Esophagus muscularis mucosa (tissue), 4 donors: Measurements from ENCODE around the gene DHRS7. TPM values are rescaled to one million over a fixed set of nuclear protein-coding genes. Genes with fewer than 3 reads are reported as not detected.

ENCODE experiments used
- DNase-seq: peaks from one replicate; pipeline ENCODE4 v3.0.0-alpha.2; 2017; ENCODE audit errors: extremely low spot score
- H3K27ac ChIP-seq, 4 donors: fragments of 200-600 bp; sonication (generic); replicated peaks in 1 of 4; 1 replicate in 3 of 4; 2 replicates in 1 of 4; pipeline ENCODE4 v1.5.1; 2016 to 2019; ENCODE audit warnings: mild to moderate bottlenecking in 1 of 4
- H3K27me3 ChIP-seq, 4 donors: fragments of 200-600 bp; sonication (generic); one replicate each; pipeline versions ENCODE4 v1.5.1 to v1.6.0; 2016 to 2019
- H3K36me3 ChIP-seq, 4 donors: fragments of 200-600 bp; sonication (generic); one replicate each; pipeline ENCODE4 v1.5.1; 2016 to 2019
- H3K4me1 ChIP-seq, 4 donors: fragments of 200-600 bp; sonication (generic); one replicate each; pipeline ENCODE4 v1.5.1; 2016 to 2019
- H3K4me3 ChIP-seq, 4 donors: fragments of 200-600 bp; sonication (generic); 1 replicate in 2 of 4; 2 replicates in 2 of 4; pipeline ENCODE4 v1.5.1; 2016 to 2019; ENCODE audit warnings: mild to moderate bottlenecking in 4 of 4, moderate library complexity in 1 of 4
- H3K9me3 ChIP-seq, 4 donors: fragments of 200-600 bp; sonication (generic); 1 replicate in 3 of 4; 2 replicates in 1 of 4; pipeline ENCODE4 v1.5.1; 2016 to 2019
- EP300 ChIP-seq: sonication (generic); formaldehyde crosslinking; IDR thresholded peaks from one replicate; pipeline ENCODE4 v1.6.1; 2017; ENCODE audit warnings: antibody characterized with exemption
- POLR2A ChIP-seq: fragments of 450-650 bp; IDR thresholded peaks from one replicate; pipeline ENCODE4 v1.6.1; 2017; ENCODE audit warnings: antibody characterized with exemption, moderate library complexity, mild to moderate bottlenecking, low read depth
- POLR2AphosphoS5 ChIP-seq, 2 donors: sonication (generic); formaldehyde crosslinking; IDR thresholded peaks; one replicate each; pipeline ENCODE4 v1.6.1; 2017; ENCODE audit warnings: antibody characterized with exemption in 2 of 2
- WGBS: methylation state at CpG from one replicate; pipeline ENCODE4 v1.1.5; 2018; 5-methylcytosine and 5-hydroxymethylcytosine counted together
- intact Hi-C: fragments of 100-400 bp; cut with DNase I; formaldehyde crosslinking; loops from one replicate; pipeline ENCODE4 v1.15.1; 2023
- total RNA-seq, 4 donors: library from RNA; depleted of rRNA; stranded (reverse); fragments of >200 nt; gene quantifications; one replicate each; pipeline versions ENCODE4 v1.1.0 to v1.2.1, GENCODE V29; 2016
- TF ChIP-seq, protein P1 (sequence below), 3 experiments: fragments of 200-600 bp in 2 of 3; fragments of 450-650 bp in 1 of 3; sonication (generic) in 2 of 3; IDR thresholded peaks; one replicate each; pipeline ENCODE4 v1.5.1; 2017 to 2019; ENCODE audit warnings: antibody characterized with exemption in 3 of 3, mild to moderate bottlenecking in 2 of 3, moderate library complexity in 1 of 3

Gene DHRS7
- total RNA-seq, 4 donors from 2014 or later, result 46.1 to 70.5 (median 59.5) TPM

DNA sequence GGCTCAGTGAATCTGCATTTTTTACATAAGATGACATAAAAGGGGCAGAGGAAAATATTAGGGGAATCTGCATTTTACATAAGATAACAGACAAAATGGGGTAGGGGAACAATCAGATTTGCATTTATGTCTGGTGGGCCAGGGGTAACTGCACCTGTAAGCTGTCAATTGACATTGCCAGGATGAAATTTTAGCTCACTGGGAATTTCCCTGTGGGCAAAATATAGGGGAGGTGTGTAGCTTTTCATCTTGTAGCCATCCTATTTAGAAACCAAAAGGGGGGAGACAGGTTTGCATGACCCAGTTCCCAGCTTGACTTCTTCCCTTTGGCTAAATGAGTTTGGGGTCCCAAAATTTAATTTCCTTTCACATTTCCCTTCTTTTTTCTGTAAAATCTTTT lies 70.0 kb downstream of the DHRS7 start:
- no peak for DNase-seq
- peaks cover 0 to 13% (median 8%) of the 10 kb centered on the region in 4 donors for H3K36me3 ChIP-seq
- H3K4me3 ChIP-seq, result no peak overlapping the region
- H3K27me3 ChIP-seq, result no peaks in the 10 kb centered on the region
- intact Hi-C loops, result no loop called here
- H3K27ac ChIP-seq, result no peak overlapping the region
- TF ChIP-seq, protein P1, sequence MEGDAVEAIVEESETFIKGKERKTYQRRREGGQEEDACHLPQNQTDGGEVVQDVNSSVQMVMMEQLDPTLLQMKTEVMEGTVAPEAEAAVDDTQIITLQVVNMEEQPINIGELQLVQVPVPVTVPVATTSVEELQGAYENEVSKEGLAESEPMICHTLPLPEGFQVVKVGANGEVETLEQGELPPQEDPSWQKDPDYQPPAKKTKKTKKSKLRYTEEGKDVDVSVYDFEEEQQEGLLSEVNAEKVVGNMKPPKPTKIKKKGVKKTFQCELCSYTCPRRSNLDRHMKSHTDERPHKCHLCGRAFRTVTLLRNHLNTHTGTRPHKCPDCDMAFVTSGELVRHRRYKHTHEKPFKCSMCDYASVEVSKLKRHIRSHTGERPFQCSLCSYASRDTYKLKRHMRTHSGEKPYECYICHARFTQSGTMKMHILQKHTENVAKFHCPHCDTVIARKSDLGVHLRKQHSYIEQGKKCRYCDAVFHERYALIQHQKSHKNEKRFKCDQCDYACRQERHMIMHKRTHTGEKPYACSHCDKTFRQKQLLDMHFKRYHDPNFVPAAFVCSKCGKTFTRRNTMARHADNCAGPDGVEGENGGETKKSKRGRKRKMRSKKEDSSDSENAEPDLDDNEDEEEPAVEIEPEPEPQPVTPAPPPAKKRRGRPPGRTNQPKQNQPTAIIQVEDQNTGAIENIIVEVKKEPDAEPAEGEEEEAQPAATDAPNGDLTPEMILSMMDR (IDR thresholded peaks at IDR 0.05), result no peak
- TF ChIP-seq EP300, result no peak
- TF ChIP-seq POLR2AphosphoS5 (IDR thresholded peaks at IDR 0.05), result no peak
- no peak for TF ChIP-seq POLR2A
- no peaks in the 10 kb centered on the region for H3K9me3 ChIP-seq
- H3K4me1 ChIP-seq, result peaks cover 42 to 47% (median 44%) of the 10 kb centered on the region in 4 donors

GRCh38 chr14:60094306-60094897 lies 70.8 kb downstream of the DHRS7 start:
- TF ChIP-seq POLR2A, result no peak
- TF ChIP-seq POLR2AphosphoS5 (IDR thresholded peaks at IDR 0.05), result no peak
- no peak for TF ChIP-seq EP300
- TF ChIP-seq, protein P1 (IDR thresholded peaks at IDR 0.05), result no peak
- H3K27me3 ChIP-seq, result no peaks in the 10 kb centered on the region

More at GRCh38 chr14:60094306-60094897, 70.8 kb downstream of the DHRS7 start:
- H3K4me1 ChIP-seq, result peaks cover 42 to 47% (median 44%) of the 10 kb centered on the region in 4 donors
- no peak overlapping the region for H3K4me3 ChIP-seq
- peak overlapping the region; percentile 15 to 97 (median 72) for H3K27ac ChIP-seq
- peaks cover 0 to 13% (median 8%) of the 10 kb centered on the region in 4 donors for H3K36me3 ChIP-seq
- intact Hi-C loops, result loop anchor here (5.0 kb wide), 1 partner anchor 153 kb away; the partner anchor contains the start of gene PPM1A
- 56% methylated on average over 5 of the region's 5 CpGs for WGBS
- no peak for DNase-seq
- H3K9me3 ChIP-seq, result no peaks in the 10 kb centered on the region

Other genes with a start within 250 kb of the DHRS7 start
- gene LRRC9, start 245.3 kb downstream of the DHRS7 start, total RNA-seq, result not detected
- 10 to 100 TPM; 18.7 to 34.5 (median 26.3) TPM for gene PCNX4, start 73.5 kb downstream of the DHRS7 start, total RNA-seq
- gene PPM1A, start 83.8 kb upstream of the DHRS7 start, total RNA-seq, result 10 to 100 TPM; 40.4 to 60.2 (median 53.6) TPM